ENCODE results near the gene SH3PXD2A.

GRCh38 chr10:103849880-103850571, 5.3 kb downstream of the SH3PXD2A start:
- no peak for TF ChIP-seq POLR2A (IDR thresholded peaks at IDR 0.05; ENCODE audit: low read length)
- TF ChIP-seq GATA1 (IDR thresholded peaks at IDR 0.05; ENCODE audit: low read depth, low read length), result no peak
